Endothelial cell of umbilical vein (primary cell): ENCODE measurements around the gene TGFBR2. TPM values are rescaled to one million over a fixed set of nuclear protein-coding genes. Genes with fewer than 3 reads are reported as not detected.
A peak's percentile ranks its signal among the peaks of the same experiment; 100 is the strongest.

Source experiments
- BruUV-seq: library from RNA; stranded (reverse); fragments of 400-500 nt; replicated peaks from 2 replicates; lab custom pipeline; 2021; lab: Mats Ljungman, UMichigan
- CTCF ChIA-PET: fragments of 300-600, 350-600 bp; sonication (Branson Sonifier 250); formaldehyde crosslinking; loops from one replicate; lab custom pipeline; 2021; ENCODE audit warnings: antibody characterized with exemption, inconsistent platforms; lab: Charles Lee
- POLR2A ChIA-PET: fragments of 300-600, 350-600 bp; sonication (Branson Sonifier 250); formaldehyde crosslinking; loops from one replicate; lab custom pipeline; 2021; ENCODE audit warnings: antibody characterized with exemption, inconsistent platforms; lab: Charles Lee
- DNase-seq: peaks from one replicate; pipeline ENCODE4 v3.0.0-alpha.2; 2011; ENCODE audit warnings: low read depth, low spot score
- FAIRE-seq: peaks from 2 replicates; lab custom pipeline; 2011; peaks lifted over from hg19 to GRCh38; lab: Jason Lieb, UNC
- H2AFZ ChIP-seq: 2 replicates; pipeline ENCODE4 v1.6.0; 2012; ENCODE audit warnings: low read depth, low read length, control low read depth, inconsistent platforms
- H3K27ac ChIP-seq: 2 replicates; pipeline ENCODE4 v1.5.1; 2011; ENCODE audit warnings: low read depth, mild to moderate bottlenecking, control low read depth, low read length, moderate library complexity; ENCODE audit not compliant: insufficient read depth
- H3K27me3 ChIP-seq, 2 experiments: 2 replicates each; pipeline versions ENCODE4 v1.6.0 to v1.6.1; 2011; ENCODE audit warnings: low read length in 2 of 2, mixed read lengths in 1 of 2; ENCODE audit not compliant: control insufficient read depth in 2 of 2, insufficient read depth in 2 of 2
- H3K36me3 ChIP-seq, 2 experiments: 2 replicates in 1 of 2; 3 replicates in 1 of 2; pipeline ENCODE4 v1.5.1; 2011; ENCODE audit warnings: low read length in 2 of 2, mild to moderate bottlenecking in 1 of 2, moderate library complexity in 1 of 2; ENCODE audit not compliant: control insufficient read depth in 2 of 2, insufficient read depth in 2 of 2; ENCODE audit errors: extremely low read depth in 1 of 2
- H3K4me1 ChIP-seq: 3 replicates; pipeline ENCODE4 v1.5.1; 2011; ENCODE audit warnings: mild to moderate bottlenecking, low read length; ENCODE audit not compliant: control insufficient read depth, insufficient read depth; ENCODE audit errors: extremely low read depth
- H3K4me2 ChIP-seq: 2 replicates; pipeline ENCODE4 v1.6.1; 2011; ENCODE audit warnings: low read length, control low read depth, mixed read lengths; ENCODE audit not compliant: insufficient read depth
- H3K4me3 ChIP-seq, 3 experiments: fragments of 200-600 bp in 1 of 3; sonication (generic), shearing (Covaris generic) in 1 of 3; replicated peaks in 1 of 3; 2 replicates each; pipeline ENCODE4 v1.5.1; 2011 to 2016; ENCODE audit warnings: control low read depth in 3 of 3, low read length in 3 of 3, mild to moderate bottlenecking in 2 of 3, inconsistent platforms in 1 of 3, low read depth in 1 of 3, moderate library complexity in 1 of 3; ENCODE audit not compliant: insufficient read depth in 1 of 3
- H3K79me2 ChIP-seq: 2 replicates; pipeline ENCODE4 v1.6.0; 2012; ENCODE audit warnings: low read length, inconsistent platforms; ENCODE audit not compliant: control insufficient read depth, insufficient read depth
- H3K9ac ChIP-seq: replicated peaks from 2 replicates; pipeline ENCODE3; 2011; ENCODE audit warnings: low read length, control low read depth; ENCODE audit not compliant: insufficient read depth; ENCODE audit errors: extremely low read depth
- H3K9me1 ChIP-seq: replicated peaks from 3 replicates; pipeline ENCODE4 v1.6.0; 2011; ENCODE audit warnings: mild to moderate bottlenecking, low read length; ENCODE audit not compliant: control insufficient read depth, insufficient read depth; ENCODE audit errors: extremely low read depth
- H3K9me3 ChIP-seq: replicated peaks from 2 replicates; pipeline ENCODE4 v1.5.1; 2012; ENCODE audit warnings: low read length, inconsistent platforms; ENCODE audit not compliant: control insufficient read depth, insufficient read depth
- H4K20me1 ChIP-seq: replicated peaks from 2 replicates; pipeline ENCODE3; 2011; ENCODE audit warnings: mild to moderate bottlenecking, low read length; ENCODE audit not compliant: control insufficient read depth, insufficient read depth; ENCODE audit errors: extremely low read depth
- CTCF ChIP-seq, 2 donors: IDR thresholded peaks; 1 replicate in 1 of 2; 2 replicates in 1 of 2; pipeline ENCODE4 v1.5.1; 2011; ENCODE audit warnings: low read length in 2 of 2, mild to moderate bottlenecking in 2 of 2, moderate library complexity in 2 of 2, control low read depth in 1 of 2, inconsistent platforms in 1 of 2, low read depth in 1 of 2; ENCODE audit not compliant: insufficient read depth in 1 of 2; ENCODE audit errors: extremely low read depth in 1 of 2
- EZH2 ChIP-seq: IDR thresholded peaks from 2 replicates; pipeline ENCODE4 v1.6.1; 2012; ENCODE audit warnings: borderline replicate concordance, low read depth, mild to moderate bottlenecking, moderate library complexity, low read length, inconsistent platforms; ENCODE audit not compliant: severe bottlenecking
- GATA2 ChIP-seq: IDR thresholded peaks from 2 replicates; pipeline ENCODE4 v1.7.0; 2011; ENCODE audit warnings: low read depth, mild to moderate bottlenecking, moderate library complexity, mixed read lengths, low read length; ENCODE audit not compliant: insufficient read length, insufficient read depth
- JUN ChIP-seq: IDR thresholded peaks from 2 replicates; pipeline ENCODE4 v1.6.1; 2011; ENCODE audit warnings: borderline replicate concordance, low read depth; ENCODE audit not compliant: insufficient read length, insufficient read depth
- MYC ChIP-seq: IDR thresholded peaks from one replicate; pipeline ENCODE4 v1.6.1; 2011; ENCODE audit warnings: mild to moderate bottlenecking, low read depth, low read length
- POLR2A ChIP-seq: IDR thresholded peaks from 2 replicates; pipeline ENCODE4 v1.6.1; 2012; ENCODE audit warnings: low read depth, mild to moderate bottlenecking, control low read depth, low read length
- POLR2AphosphoS5 ChIP-seq: IDR thresholded peaks from 2 replicates; pipeline ENCODE4 v1.6.1; 2012; ENCODE audit warnings: low read depth, mild to moderate bottlenecking, control low read depth, low read length, moderate library complexity; ENCODE audit not compliant: insufficient read depth
- dilution Hi-C: fragments of 300-500 bp; cut with MboI; formaldehyde crosslinking; loops from one replicate; pipeline ENCODE4 v1.15.0; 2019; ENCODE audit warnings: low sequenced_read_pairs; ENCODE audit not compliant: extremely low pct_ligation_motif_present
- intact Hi-C: fragments of 100-400 bp; cut with micrococcal nuclease; formaldehyde crosslinking; loops from one replicate; pipeline ENCODE4 v1.10.0; 2022
- polyA plus RNA-seq, 4 experiments: library from polyadenylated mRNA; depleted of rRNA in 3 of 4; stranded (reverse) in 3 of 4; unstranded in 1 of 4; fragments of >200 nt; gene quantifications; 2 replicates each; pipeline versions ENCODE4 v1.2.1 to v1.2.3, GENCODE V29; 2011 to 2012; ENCODE audit warnings: missing spikeins in 1 of 4
- total RNA-seq: library from RNA; stranded (reverse); gene quantifications from 2 replicates; pipeline ENCODE4 v1.2.3, GENCODE V29; 2021

The TGFBR2 gene
- total and polyA plus RNA-seq, 2 donors (not counting 3 experiments of a cell fraction or from before 2014, with no cell fraction given), result 227 to 250 TPM

- DNase-seq, result no peak
- Histone ChIP-seq H3K27me3 (no peaks in the 10 kb centered on the region), H3K4me1 (peaks cover 100% of the 10 kb centered on the region), H3K9me3 (no peaks in the 10 kb centered on the region), H3K27ac (peak overlapping the region; percentile 98), H3K9ac (peak overlapping the region; percentile 23), H3K4me3 (no peak overlapping the region), H3K9me1 (no peaks in the 10 kb centered on the region), H3K36me3 (peaks cover 13 to 52% of the 10 kb centered on the region in 2 experiments), H3K79me2 (peaks cover 61% of the 10 kb centered on the region), H3K4me2 (peak overlapping the region; percentile 22), H2AFZ (no peak overlapping the region), H4K20me1 (no peaks in the 10 kb centered on the region)
- dilution Hi-C loops, result no loop called here
- intact Hi-C loops, result no loop called here
- ChIA-PET POLR2A (no interaction called here), CTCF (no interaction called here)
- no peak for FAIRE-seq
- BruUV-seq, result no TSS peak
- TF ChIP-seq JUN (no peak), MYC (no peak), CTCF (IDR thresholded peaks at IDR 0.05; ENCODE audit: extremely low read depth in 1 of 2, insufficient read depth in 1 of 2, low read depth in 1 of 2, low read length in 2 of 2) (no peak), POLR2A (no peak), GATA2 (no peak)
These were observed 54.3 kb downstream of the TGFBR2 start for GRCh38 chr3:30660656-30661055.

- BruUV-seq, result no TSS peak
- H3K4me3 ChIP-seq, result no peak overlapping the region
- CTCF ChIA-PET, result no interaction called here
- POLR2A ChIA-PET, result no interaction called here
- H3K27ac ChIP-seq, result peak overlapping the region; percentile 98
- H3K36me3 ChIP-seq, result peaks cover 13 to 47% of the 10 kb centered on the region in 2 experiments
- no peaks in the 10 kb centered on the region for H3K27me3 ChIP-seq
- H4K20me1 ChIP-seq, result no peaks in the 10 kb centered on the region
- H3K9me3 ChIP-seq, result no peaks in the 10 kb centered on the region
- peaks cover 58% of the 10 kb centered on the region for H3K79me2 ChIP-seq
- no peaks in the 10 kb centered on the region for H3K9me1 ChIP-seq
- H3K9ac ChIP-seq, result peak overlapping the region; percentile 23
- DNase-seq (no peak), FAIRE-seq (no peak)
- dilution Hi-C loops (no loop called here), intact Hi-C loops (no loop called here)
- peak; percentile 5 for TF ChIP-seq POLR2AphosphoS5
- TF ChIP-seq EZH2, result no peak
- H3K4me2 ChIP-seq, result no peak overlapping the region
- no peak overlapping the region for H2AFZ ChIP-seq
- H3K4me1 ChIP-seq, result peaks cover 100% of the 10 kb centered on the region
These were observed 54.9 kb downstream of the TGFBR2 start for GRCh38 chr3:30661098-30661873.
